IPS-NIHi11 (cell line): ENCODE measurements around the gene ELMO2.
"Not testable (repeated sequence)": the region's sequence is repeated elsewhere in the genome, so short reads cannot be mapped to it uniquely, and the experiment has no call there.

Source experiments
- DNase-seq: peaks from one replicate; pipeline ENCODE4 v3.0.0; 2012; ENCODE audit warnings: mixed read lengths, low spot score

Gene ELMO2

DNA sequence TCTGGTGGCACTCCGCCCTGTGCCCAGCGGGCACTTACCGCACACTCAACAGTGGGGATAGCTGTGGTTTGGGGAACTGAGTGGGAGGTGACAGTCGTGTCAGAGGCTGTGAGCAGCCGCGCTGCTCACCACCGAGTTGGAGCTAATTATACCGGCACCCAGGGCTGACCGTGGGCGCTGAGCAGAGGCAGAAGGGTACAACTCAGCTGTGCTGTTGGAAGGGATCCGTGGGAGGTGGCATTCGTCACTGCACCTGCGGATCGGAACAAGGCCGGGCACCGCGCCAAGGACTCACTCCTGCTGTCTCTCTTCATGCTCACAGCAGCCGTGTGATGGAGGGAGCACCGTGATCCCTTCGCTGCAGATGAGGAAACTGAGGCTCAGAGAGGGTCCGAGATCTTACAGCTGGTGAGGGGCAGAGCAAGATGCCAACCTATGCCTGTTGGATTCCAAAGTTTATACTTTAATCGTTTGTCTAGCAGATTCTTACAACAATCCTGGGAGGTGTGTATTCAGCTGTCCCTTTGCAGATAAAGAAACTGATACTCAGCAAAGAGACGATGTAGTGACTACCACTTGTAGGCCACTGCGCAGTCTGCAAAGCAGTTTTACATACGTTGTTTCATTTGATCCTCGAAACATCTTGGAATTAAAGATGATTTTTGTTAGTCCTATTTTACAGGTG is 713 bp upstream of the ELMO2 start:
- no peak for DNase-seq

- DNase-seq: no peak
These were observed 4.0 kb downstream of the ELMO2 start for GRCh38 chr20:46402331-46402811.

- DNase-seq: no peak
These were observed 4.9 kb downstream of the ELMO2 start for GRCh38 chr20:46401478-46401860.

DNA sequence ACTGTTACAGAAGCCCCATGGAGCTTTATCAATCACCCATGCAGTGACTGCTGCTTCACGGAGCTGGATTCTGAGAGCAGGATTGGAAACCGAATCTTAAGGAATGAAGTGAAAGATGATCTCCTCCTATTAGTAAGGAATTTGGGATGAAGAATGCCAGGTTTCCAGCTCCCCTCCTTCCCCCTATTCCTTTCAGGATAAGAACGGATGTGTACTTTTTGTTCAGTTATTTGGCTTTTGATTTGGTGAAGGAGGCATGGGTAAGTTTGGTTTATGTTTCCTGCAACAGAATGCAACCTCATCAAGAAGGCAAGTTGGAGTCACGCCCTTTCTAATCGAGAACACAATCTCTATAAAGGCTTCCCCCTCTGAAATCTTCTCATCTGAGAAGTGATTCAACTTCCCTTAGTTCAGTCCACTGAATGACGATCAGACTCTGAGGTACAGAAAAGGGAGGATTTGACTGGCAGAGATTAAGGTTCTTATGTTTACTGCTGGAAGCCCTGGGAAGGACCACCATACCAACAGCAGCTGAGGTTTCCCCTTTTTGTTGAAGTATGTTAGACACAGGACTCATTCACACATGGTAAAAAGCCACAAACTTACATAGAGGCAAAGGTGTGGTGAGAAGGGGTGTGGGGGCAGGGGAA is 5.5 kb downstream of the ELMO2 start:
- DNase-seq: no peak

DNA sequence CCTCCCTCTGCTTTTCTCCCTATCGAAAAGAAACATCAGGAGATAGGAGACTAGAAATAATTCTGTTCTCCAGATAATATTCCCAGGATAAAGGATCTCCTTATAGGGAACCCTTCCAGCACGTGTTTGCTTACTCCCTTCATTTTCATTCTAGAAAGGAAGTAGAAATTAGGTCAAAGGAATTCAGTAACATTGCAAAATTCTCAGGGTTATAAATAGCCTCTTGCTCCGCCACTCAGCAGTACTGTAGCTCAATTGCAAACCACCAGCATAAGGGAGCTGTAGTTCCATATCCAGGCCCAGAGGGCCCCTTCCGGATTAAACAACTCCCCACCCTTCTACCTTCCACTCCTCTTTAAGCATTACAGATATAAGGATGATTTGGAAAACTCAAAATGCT is 6.2 kb downstream of the ELMO2 start:
- DNase-seq: no peak

DNA sequence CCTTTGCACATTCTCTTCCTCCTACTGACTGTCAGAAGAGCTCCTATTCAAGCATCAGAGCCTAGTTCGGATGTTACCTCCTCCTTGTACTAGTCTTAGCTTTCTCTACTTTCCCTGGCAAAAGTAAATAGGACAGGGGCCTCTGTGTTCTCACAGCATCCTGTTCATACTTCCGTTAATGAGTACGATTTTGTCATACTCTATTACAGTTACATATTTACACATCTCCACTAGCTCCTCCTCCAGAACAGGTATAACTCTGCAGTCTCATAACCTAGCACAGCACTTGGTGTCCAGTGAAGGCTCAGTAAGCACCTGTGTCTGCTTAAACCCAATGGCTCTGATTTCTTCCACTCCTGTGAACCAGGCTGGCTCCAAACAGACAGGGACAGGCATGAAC is 7.0 kb downstream of the ELMO2 start:
- no peak for DNase-seq

DNA sequence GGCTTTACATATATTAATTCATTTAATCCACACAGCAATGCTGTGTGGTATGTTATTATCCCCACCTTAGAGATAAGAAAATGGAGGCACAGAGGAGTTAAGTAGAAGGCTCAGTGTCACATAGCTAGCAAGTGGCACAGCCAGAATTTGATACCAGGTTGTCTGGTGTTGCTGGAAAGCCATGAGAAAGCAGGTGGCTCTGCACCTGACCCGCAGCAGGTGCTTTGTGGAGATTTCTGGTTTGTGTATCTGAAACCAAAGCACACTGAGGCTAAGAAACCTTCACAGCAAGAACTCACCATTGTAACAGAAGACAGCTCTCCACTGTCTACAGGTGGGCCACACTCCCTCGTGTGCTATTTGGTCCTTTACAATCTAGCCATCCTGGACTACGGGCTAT is 7.5 kb downstream of the ELMO2 start:
- no peak for DNase-seq

DNA sequence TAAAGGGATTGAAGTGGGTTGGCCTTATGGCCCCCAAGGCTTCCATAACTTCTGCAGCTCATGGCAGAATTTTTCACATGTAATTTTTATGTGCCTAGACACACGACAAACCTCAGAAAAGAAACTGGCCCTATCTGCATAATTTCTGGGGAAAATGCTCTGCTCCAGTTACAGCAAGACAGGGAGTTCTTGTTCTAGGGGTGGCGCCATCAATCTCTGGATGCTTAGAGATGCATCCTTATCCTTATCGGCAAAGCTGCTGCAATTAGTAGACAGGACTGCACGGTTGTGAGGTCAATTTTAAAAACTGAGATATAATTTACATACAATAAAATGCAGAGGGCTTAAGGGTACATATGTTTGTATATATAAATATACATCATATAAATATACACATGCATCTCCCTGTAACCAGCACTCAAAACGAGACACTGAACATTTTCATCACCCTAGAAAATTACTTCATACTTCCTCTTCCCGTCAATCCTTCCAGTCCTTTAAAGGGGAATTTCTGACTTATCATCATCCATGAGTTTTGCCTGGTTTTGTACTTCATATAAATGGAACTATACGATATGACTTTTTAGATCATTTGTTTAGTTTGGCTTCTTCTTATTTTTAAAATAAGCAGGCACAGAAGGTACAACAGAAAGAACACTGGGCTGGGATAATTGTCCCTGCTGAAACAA is 10.2 kb downstream of the ELMO2 start:
- no peak for DNase-seq

DNA sequence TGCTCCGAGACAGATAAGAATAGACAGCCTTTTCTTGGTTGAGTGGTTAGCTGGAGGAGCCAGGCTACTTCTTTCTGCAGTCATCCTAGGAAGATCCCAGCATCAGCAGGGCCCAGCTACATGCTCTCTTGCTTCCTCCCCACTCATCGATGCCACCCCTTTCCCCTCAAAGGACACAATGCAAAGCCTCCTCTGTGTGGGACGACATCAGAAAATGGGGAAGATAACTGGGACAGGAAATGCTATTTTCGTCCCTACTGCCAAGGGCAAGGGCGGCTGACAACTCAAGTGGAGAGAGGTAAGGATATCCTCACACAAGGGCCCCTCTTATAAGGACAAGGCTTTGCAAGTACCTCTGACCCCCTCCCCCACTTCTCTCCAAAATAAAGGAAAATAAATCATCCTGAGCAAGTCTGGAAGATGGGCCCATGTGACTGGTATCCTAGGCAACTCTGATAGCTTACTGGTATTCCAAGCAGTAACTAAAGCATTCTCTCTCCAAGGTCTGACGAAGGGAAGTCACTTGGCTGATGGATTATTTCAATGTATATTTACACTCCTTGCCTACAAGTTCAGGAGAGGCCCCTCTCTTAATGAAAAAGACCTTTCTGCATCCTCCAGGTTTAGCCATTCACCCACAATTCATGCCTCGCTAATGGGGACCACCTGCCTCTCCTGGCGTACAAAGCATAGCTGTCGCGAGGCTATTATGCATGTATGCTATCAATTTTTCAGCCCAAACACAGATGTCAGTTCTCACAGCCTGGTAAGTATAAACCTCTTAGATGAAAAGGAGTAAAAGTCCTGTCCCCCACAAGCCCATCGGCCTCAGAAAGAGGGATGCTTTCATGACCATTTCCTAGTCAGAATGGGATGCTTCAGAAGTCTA is 11.3 kb downstream of the ELMO2 start:
- DNase-seq: no peak

DNA sequence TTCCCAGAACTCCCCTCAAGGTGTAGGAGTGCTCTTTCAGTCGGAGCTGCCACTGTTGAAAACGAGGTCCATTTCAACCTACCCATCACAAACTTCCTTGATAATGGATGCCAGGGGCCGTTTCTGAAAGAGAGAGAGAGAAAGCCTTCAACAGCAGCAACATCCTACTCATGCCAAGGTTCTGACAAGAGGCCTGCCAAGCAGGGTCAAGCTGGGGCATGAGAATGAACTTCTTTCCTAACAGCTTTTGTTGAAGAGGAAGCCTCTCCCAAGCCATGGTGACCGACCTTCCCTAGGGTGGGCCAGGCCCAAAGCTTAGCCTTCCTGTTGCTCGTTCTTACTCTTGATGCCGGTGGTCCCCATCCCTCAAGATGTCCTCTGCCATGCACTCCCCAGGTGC is 12.4 kb downstream of the ELMO2 start:
- no peak for DNase-seq

- no peak for DNase-seq
These were observed 17.5 kb downstream of the ELMO2 start for GRCh38 chr20:46388937-46389336.

- DNase-seq: no peak
These were observed 18.1 kb downstream of the ELMO2 start for GRCh38 chr20:46388201-46388836.

GRCh38 chr20:46387054-46387453 is 19.4 kb downstream of the ELMO2 start:
- not testable (repeated sequence) for DNase-seq

DNA sequence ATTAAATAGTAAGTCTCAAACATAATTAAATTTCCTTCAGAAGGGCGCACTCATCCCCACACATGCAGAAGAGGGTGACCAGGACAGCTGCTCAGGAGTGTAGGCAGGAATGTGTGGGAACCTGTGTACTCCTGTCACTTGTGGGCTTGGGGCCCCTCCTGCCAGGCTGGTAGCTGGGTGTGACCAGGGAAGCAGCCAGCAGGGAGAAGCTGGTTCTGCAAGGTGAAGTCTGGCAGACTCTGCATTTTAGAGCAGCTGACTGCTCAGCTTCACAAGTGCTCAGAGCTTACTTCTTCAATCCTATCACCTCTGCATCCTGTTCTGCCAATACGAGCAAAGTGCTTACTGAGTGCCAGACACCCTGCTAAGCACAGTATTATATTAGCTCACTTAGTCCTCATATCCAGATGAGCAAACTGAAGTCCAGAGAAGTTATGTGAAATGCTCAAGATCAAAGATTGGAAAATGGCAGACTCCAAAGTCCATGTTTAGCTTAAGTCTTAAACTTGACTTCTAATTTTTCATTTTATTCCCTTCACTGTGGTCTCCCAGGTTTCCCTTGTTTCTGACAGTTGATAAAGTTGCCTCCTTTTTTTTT is 27.9 kb downstream of the ELMO2 start:
- no peak for DNase-seq

- DNase-seq: no peak
These were observed 28.9 kb downstream of the ELMO2 start for GRCh38 chr20:46377518-46377917.

- DNase-seq: no peak
These were observed 30.1 kb downstream of the ELMO2 start for GRCh38 chr20:46376196-46376785.

DNA sequence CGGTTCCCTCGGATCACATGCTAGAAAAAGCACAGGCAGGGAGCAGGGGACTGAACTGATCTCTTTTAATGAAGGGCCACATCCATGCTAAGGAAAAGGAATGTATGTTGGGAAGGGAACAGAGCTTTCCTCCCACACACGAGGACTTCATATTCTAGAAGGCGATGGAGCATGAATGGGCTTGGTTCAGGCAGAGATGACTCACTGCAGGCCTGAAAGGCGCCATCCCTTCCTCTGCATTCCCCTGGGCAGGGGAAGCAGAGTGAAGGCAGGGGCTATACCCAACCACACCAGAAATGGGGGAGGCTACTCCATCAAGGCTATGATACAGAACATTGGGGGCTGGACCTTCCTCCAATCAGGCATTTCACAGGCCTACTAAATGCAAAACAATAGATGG is 30.6 kb downstream of the ELMO2 start:
- no peak for DNase-seq

- no peak for DNase-seq
These were observed 32.0 kb downstream of the ELMO2 start for GRCh38 chr20:46374383-46374782.

- no peak for DNase-seq
These were observed 34.8 kb downstream of the ELMO2 start for GRCh38 chr20:46371656-46372055.

DNA sequence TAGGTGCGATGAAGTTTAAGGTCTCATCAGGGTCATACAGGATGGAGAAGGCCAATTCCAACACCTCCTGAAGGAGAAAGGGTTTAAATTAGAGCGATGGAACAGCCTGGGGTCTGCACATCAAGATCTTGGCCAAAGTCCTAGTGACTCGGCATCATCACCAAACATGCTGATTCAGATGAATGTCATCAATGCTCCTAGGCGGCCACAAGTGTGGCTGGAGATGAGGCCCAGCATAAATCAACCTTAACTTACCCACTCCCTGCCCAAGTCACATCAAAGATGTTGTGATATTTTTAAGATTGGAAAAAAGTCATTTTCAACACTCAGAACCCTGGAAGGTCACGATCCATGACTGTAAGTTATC is 37.5 kb downstream of the ELMO2 start:
- no peak for DNase-seq
